ENCODE measurements around the gene ZNF512.
"Not testable (repeated sequence)": the region's sequence is repeated elsewhere in the genome, so short reads cannot be mapped to it uniquely, and the experiment has no call there.

DNA sequence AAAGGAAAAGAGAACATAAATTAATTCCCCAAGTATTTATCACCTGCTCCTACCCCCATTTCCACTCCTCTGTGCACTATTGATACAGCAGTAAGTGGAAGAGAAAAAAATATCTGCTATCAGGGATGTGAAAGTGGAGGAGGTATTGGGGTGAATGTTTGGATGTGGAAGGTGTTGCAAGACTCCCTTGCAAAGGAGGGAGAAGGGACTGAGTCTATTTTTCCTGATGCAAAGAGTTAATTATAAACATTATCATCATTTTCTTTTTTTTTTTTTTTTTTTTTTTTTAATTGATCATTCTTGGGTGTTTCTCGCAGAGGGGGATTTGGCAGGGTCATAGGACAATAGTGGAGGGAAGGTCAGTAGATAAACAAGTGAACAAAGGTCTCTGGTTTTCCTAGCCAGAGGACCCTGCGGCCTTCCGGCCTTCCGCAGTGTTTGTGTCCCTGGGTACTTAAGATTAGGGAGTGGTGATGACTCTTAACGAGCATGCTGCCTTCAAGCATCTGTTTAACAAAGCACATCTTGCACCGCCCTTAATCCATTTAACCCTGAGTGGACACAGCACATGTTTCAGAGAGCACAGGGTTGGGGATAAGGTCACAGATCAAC is 43.9 kb upstream of the ZNF512 start:
- TF ChIP-seq, protein P1, sequence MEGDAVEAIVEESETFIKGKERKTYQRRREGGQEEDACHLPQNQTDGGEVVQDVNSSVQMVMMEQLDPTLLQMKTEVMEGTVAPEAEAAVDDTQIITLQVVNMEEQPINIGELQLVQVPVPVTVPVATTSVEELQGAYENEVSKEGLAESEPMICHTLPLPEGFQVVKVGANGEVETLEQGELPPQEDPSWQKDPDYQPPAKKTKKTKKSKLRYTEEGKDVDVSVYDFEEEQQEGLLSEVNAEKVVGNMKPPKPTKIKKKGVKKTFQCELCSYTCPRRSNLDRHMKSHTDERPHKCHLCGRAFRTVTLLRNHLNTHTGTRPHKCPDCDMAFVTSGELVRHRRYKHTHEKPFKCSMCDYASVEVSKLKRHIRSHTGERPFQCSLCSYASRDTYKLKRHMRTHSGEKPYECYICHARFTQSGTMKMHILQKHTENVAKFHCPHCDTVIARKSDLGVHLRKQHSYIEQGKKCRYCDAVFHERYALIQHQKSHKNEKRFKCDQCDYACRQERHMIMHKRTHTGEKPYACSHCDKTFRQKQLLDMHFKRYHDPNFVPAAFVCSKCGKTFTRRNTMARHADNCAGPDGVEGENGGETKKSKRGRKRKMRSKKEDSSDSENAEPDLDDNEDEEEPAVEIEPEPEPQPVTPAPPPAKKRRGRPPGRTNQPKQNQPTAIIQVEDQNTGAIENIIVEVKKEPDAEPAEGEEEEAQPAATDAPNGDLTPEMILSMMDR (IDR thresholded peaks at IDR 0.05), result not testable (repeated sequence)
- not testable (repeated sequence) for TF ChIP-seq POLR2A, POLR2AphosphoS5 (IDR thresholded peaks at IDR 0.05)
